Measurements from ENCODE around the gene STK38.

DNA sequence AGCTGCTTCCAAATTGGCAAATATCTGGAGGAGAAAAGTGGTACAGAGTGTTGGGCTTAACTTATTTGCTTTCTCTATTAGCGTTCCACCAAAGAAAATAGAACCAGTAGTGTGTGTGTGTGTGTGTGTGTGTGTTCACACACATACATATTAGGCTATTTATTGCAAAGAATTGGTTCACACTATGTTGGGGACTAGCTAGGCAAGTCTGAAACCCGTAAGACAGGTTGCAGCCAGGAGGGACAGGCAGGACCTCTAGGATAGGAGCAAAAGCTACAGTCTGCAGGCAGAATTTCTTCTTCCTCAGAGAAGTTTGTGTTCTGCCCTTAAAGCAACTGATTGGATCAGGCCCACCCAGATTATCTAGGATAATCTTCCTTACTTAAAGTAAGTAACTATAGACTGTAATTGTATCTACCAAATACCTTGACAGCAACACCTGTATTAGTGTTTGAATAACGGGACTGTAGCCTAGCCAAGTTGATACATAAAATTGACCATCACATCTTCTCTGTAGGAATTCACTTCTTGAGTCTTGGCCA, 91.7 kb downstream of the STK38 start:
- no peak for TF ChIP-seq CTCF (IDR thresholded peaks at IDR 0.05)
- TF ChIP-seq EZH2 (IDR thresholded peaks at IDR 0.05; ENCODE audit: borderline replicate concordance, insufficient read depth, low read depth, low read length, poor library complexity, severe bottlenecking): no peak

Measured in B cell (primary cell).